ENCODE measurements around the gene TBCD.

- TF ChIP-seq SP1 (IDR thresholded peaks at IDR 0.05): no peak
- no peak for TF ChIP-seq BHLHE40 (IDR thresholded peaks at IDR 0.05; ENCODE audit: borderline replicate concordance)
- TF ChIP-seq LEF1 (IDR thresholded peaks at IDR 0.05; ENCODE audit: borderline replicate concordance): no peak
- no peak for TF ChIP-seq TARDBP (IDR thresholded peaks at IDR 0.05)
- TF ChIP-seq FOXA1 (IDR thresholded peaks at IDR 0.05): no peak
- TF ChIP-seq FOXM1 (IDR thresholded peaks at IDR 0.05; ENCODE audit: borderline replicate concordance): no peak
- no peak for TF ChIP-seq ELF4 (IDR thresholded peaks at IDR 0.05)
- no peak for TF ChIP-seq NFRKB (IDR thresholded peaks at IDR 0.05)
- TF ChIP-seq ZNF384 (IDR thresholded peaks at IDR 0.05): no peak
- TF ChIP-seq ARNT (IDR thresholded peaks at IDR 0.05): no peak
- TF ChIP-seq HDGF (IDR thresholded peaks at IDR 0.05; ENCODE audit: borderline replicate concordance): no peak
- no peak for TF ChIP-seq PKNOX1 (IDR thresholded peaks at IDR 0.05)
Measured at GRCh38 chr17:82776454-82776853, 24.6 kb downstream of the TBCD start.

Data from HEK293T (cell line).